Thyroid gland (tissue), 4 donors: ENCODE measurements around the gene TMEM131L.

Source experiments
- POLR2A ChIP-seq, 2 donors: fragments of 450-650 bp; IDR thresholded peaks; one replicate each; pipeline ENCODE4 v1.6.1; 2017; ENCODE audit warnings: antibody characterized with exemption in 2 of 2, mild to moderate bottlenecking in 2 of 2, moderate library complexity in 1 of 2
- TF ChIP-seq, protein P1 (sequence below), 6 experiments: fragments of 200-600 bp in 3 of 6; fragments of 450-650 bp in 3 of 6; sonication (generic) in 3 of 6; IDR thresholded peaks; one replicate each; pipeline ENCODE4 v1.5.1; 2016 to 2019; ENCODE audit warnings: antibody characterized with exemption in 6 of 6, mild to moderate bottlenecking in 2 of 6, inconsistent platforms in 1 of 6, moderate library complexity in 1 of 6

DNA sequence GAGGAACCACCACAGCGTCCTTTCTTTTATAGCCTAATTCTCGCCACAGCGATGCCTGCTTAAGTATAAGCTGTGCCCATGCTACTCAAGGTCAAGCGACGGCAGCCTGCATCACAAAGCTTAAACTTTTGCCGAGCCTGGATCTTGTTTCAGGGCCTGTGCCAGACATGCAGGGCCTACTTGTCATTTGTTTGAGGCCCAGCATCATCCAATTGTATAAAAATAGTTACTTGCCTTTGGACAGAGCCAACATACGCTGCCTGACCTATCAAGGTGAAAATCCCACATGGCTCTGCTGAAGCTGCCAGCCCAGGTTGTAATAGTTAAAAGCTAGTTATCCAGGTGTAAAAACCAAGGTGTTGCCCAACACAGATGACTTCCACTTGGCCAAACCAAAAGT is 107.1 kb downstream of the TMEM131L start:
- TF ChIP-seq, protein P1, sequence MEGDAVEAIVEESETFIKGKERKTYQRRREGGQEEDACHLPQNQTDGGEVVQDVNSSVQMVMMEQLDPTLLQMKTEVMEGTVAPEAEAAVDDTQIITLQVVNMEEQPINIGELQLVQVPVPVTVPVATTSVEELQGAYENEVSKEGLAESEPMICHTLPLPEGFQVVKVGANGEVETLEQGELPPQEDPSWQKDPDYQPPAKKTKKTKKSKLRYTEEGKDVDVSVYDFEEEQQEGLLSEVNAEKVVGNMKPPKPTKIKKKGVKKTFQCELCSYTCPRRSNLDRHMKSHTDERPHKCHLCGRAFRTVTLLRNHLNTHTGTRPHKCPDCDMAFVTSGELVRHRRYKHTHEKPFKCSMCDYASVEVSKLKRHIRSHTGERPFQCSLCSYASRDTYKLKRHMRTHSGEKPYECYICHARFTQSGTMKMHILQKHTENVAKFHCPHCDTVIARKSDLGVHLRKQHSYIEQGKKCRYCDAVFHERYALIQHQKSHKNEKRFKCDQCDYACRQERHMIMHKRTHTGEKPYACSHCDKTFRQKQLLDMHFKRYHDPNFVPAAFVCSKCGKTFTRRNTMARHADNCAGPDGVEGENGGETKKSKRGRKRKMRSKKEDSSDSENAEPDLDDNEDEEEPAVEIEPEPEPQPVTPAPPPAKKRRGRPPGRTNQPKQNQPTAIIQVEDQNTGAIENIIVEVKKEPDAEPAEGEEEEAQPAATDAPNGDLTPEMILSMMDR (IDR thresholded peaks at IDR 0.05): no peak
- no peak for TF ChIP-seq POLR2A (IDR thresholded peaks at IDR 0.05)
